ENCODE measurements around the gene SMOC1. TPM values are rescaled to one million over a fixed set of nuclear protein-coding genes. Genes with fewer than 3 reads are reported as not detected.

Gene SMOC1
- total RNA-seq, 3 donors from 2014 or later (not counting 1 experiment from before 2014, with no cell fraction given): not detected

DNA sequence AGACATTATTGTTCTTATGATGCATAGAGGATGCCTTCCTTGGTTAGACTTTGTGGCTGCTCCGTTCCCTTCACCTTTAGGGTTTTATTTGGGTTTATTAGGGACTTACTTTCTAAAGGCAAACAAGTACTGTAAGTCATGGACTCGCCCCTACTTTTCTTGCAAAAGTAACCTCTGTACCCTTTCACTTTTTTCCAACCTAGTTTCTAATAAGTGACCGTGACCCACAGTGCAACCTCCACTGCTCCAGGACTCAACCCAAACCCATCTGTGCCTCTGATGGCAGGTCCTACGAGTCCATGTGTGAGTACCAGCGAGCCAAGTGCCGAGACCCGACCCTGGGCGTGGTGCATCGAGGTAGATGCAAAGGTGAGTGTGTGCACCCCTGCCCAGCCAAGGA is 72.7 kb downstream of the SMOC1 start:
- Histone ChIP-seq H3K4me3 (ENCODE audit: low read length) (no peak overlapping the region), H3K27ac (ENCODE audit: low read length) (no peak overlapping the region), H3K36me3 (ENCODE audit: control insufficient read depth, insufficient read depth, low read length) (no peaks in the 10 kb centered on the region), H3K27me3 (ENCODE audit: control insufficient read depth, insufficient read depth, low read length) (no peaks in the 10 kb centered on the region), H3K4me1 (ENCODE audit: control insufficient read depth, insufficient read depth, low read length) (no peaks in the 10 kb centered on the region), H3K9me3 (ENCODE audit: control insufficient read depth, insufficient read depth, low read length) (no peaks in the 10 kb centered on the region)
- DNase-seq (no peak), ATAC-seq (no peak)
- no peak overlapping the region for H3K4me3 Mint-ChIP-seq
- 86% methylated on average over 9 of the region's 9 CpGs for WGBS (ENCODE audit: insufficient coverage)
- H3K36me3 Mint-ChIP-seq: no peaks in the 10 kb centered on the region
- peaks cover 0 to 2% of the 10 kb centered on the region in 2 donors for H3K9me3 Mint-ChIP-seq
- TF ChIP-seq, protein P1, sequence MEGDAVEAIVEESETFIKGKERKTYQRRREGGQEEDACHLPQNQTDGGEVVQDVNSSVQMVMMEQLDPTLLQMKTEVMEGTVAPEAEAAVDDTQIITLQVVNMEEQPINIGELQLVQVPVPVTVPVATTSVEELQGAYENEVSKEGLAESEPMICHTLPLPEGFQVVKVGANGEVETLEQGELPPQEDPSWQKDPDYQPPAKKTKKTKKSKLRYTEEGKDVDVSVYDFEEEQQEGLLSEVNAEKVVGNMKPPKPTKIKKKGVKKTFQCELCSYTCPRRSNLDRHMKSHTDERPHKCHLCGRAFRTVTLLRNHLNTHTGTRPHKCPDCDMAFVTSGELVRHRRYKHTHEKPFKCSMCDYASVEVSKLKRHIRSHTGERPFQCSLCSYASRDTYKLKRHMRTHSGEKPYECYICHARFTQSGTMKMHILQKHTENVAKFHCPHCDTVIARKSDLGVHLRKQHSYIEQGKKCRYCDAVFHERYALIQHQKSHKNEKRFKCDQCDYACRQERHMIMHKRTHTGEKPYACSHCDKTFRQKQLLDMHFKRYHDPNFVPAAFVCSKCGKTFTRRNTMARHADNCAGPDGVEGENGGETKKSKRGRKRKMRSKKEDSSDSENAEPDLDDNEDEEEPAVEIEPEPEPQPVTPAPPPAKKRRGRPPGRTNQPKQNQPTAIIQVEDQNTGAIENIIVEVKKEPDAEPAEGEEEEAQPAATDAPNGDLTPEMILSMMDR (IDR thresholded peaks at IDR 0.05): no peak
- H3K27ac Mint-ChIP-seq: no peak overlapping the region
- peaks cover 32 to 53% of the 10 kb centered on the region in 2 donors for H3K27me3 Mint-ChIP-seq (ENCODE audit: low read depth in 2 of 2)
- H3K4me1 Mint-ChIP-seq: no peaks in the 10 kb centered on the region
- intact Hi-C loops (cut with micrococcal nuclease): no loop called here

DNA sequence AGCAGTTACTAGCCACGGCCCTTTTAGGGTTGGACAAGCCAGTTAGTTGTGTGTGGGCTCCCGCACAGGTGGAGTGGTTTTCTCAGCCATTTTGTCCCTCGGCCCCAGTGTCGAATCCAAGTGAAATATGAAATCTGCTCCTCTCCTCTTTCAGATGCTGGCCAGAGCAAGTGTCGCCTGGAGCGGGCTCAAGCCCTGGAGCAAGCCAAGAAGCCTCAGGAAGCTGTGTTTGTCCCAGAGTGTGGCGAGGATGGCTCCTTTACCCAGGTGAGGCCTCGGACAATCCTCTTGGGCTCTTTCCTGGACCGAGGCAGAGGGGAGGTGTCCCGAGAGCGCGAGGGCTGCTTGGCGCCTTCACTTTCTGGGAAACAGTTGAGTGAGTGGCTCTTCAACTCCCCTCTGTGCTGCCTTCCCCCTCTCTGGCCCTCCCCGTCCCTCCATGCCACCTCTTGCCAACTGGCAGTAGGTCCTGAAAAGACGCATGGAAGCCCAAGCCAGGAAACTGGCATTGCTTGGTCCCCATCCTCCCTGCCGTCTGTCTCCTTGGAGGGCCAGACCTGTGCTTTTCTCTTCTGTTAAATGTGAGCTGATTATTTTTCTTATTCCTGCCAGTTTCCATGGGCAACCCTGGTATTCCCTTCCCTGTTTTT is 74.2 kb downstream of the SMOC1 start:
- H3K9me3 ChIP-seq (ENCODE audit: control insufficient read depth, insufficient read depth, low read length): no peaks in the 10 kb centered on the region
- H3K36me3 ChIP-seq (ENCODE audit: control insufficient read depth, insufficient read depth, low read length): no peaks in the 10 kb centered on the region
- TF ChIP-seq, protein P1 (IDR thresholded peaks at IDR 0.05): no peak
- H3K9me3 Mint-ChIP-seq: no peaks in the 10 kb centered on the region
- no peak overlapping the region for H3K27ac Mint-ChIP-seq
- 87% methylated on average over 16 of the region's 16 CpGs for WGBS (ENCODE audit: insufficient coverage)
- DNase-seq: no peak
- no peak overlapping the region for H3K4me3 Mint-ChIP-seq
- intact Hi-C loops (cut with micrococcal nuclease): no loop called here
- H3K27me3 ChIP-seq (ENCODE audit: control insufficient read depth, insufficient read depth, low read length): no peaks in the 10 kb centered on the region
- H3K4me3 ChIP-seq (ENCODE audit: low read length): no peak overlapping the region
- no peaks in the 10 kb centered on the region for H3K36me3 Mint-ChIP-seq
- peaks cover 30 to 43% of the 10 kb centered on the region in 2 donors for H3K27me3 Mint-ChIP-seq (ENCODE audit: low read depth in 2 of 2)
- H3K4me1 Mint-ChIP-seq: no peaks in the 10 kb centered on the region
- no peaks in the 10 kb centered on the region for H3K4me1 ChIP-seq (ENCODE audit: control insufficient read depth, insufficient read depth, low read length)
- H3K27ac ChIP-seq (ENCODE audit: low read length): no peak overlapping the region
- ATAC-seq: no peak

DNA sequence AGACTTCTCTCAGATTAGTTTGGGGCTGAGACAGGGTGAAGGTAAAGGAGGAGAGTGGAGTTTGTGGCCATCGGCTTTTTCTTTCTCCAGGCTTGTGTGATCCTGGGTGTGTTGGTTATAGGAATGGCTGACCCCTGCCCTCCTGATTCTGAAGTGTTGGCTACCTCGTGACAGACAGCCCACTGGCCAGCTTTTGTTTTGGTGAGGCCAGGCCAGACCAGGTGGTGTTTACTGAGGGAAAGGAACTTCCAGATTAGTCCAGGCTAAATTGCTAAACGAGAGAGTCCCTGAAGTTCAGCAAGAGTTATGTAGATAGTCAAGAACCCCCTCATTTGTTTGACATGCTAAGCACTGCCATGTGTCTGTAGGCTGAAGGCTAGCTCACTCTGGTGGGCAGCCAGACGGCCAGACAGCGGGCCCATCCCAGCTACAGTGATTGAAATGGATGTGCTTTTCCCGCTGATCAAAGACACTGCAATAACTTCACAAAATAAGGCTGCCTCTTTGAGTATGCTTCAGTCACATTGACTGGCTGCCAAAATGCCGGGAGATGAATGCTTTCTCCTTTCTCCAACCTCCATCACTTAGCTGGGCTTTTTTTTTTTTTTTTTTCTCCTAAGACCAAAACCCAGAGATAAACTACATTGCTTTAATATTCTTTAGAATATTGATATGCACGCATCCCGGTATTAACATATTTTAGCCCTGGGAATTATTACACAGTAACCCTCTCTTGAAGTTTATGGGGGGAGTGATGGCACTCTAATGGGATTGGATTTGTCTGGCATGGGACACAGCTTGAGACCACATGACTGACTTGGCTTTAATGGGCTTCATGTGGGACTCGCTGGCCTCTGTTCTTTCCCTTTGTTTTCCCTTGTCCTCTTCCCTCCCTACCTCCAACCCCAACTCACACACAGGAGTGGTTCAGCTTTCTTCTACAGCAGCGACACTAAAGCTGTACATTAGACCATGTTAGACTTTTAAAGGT is 76.9 kb downstream of the SMOC1 start:
- Mint-ChIP-seq H3K36me3 (no peaks in the 10 kb centered on the region), H3K9me3 (no peaks in the 10 kb centered on the region), H3K27ac (no peak overlapping the region), H3K4me1 (no peaks in the 10 kb centered on the region), H3K4me3 (no peak overlapping the region), H3K27me3 (ENCODE audit: low read depth in 2 of 2) (peaks cover 25 to 35% of the 10 kb centered on the region in 2 donors)
- Histone ChIP-seq H3K27ac (ENCODE audit: low read length) (no peak overlapping the region), H3K9me3 (ENCODE audit: control insufficient read depth, insufficient read depth, low read length) (no peaks in the 10 kb centered on the region), H3K4me1 (ENCODE audit: control insufficient read depth, insufficient read depth, low read length) (no peaks in the 10 kb centered on the region), H3K4me3 (ENCODE audit: low read length) (no peak overlapping the region), H3K27me3 (ENCODE audit: control insufficient read depth, insufficient read depth, low read length) (no peaks in the 10 kb centered on the region), H3K36me3 (ENCODE audit: control insufficient read depth, insufficient read depth, low read length) (no peaks in the 10 kb centered on the region)
- WGBS (ENCODE audit: insufficient coverage): 75% methylated on average over 9 of the region's 11 CpGs
- TF ChIP-seq, protein P1 (IDR thresholded peaks at IDR 0.05): no peak
- DNase-seq (no peak), ATAC-seq (no peak)
- intact Hi-C loops (cut with micrococcal nuclease): no loop called here
